CD4-positive, alpha-beta memory T cell (primary cell): ENCODE results near the gene C9orf153. TPM values are rescaled to one million over a fixed set of nuclear protein-coding genes. Genes with fewer than 3 reads are reported as not detected.

Experiments used
- CTCF ChIA-PET: fragments of 350-600 bp; sonication (Branson Sonifier 250); formaldehyde crosslinking; loops from one replicate; lab custom pipeline; 2021; ENCODE audit warnings: inconsistent platforms; ENCODE audit not compliant: partially characterized antibody; lab: Charles Lee
- POLR2A ChIA-PET: fragments of 350-600 bp; sonication (Branson Sonifier 250); formaldehyde crosslinking; loops from one replicate; lab custom pipeline; 2021; ENCODE audit not compliant: partially characterized antibody; lab: Charles Lee
- DNase-seq, 5 donors: peaks; one replicate each; pipeline versions ENCODE4 v3.0.0 to v3.0.0-alpha.2; 2020 to 2022; ENCODE audit warnings: mixed read lengths in 1 of 5
- H3K27ac ChIP-seq: one replicate; pipeline ENCODE4 v1.7.0; 2013; ENCODE audit warnings: low read depth, low read length
- H3K27me3 ChIP-seq: 2 replicates; pipeline ENCODE4 v1.7.0; 2013; ENCODE audit warnings: mild to moderate bottlenecking, low read length, moderate library complexity; ENCODE audit not compliant: insufficient read depth
- H3K36me3 ChIP-seq: 2 replicates; pipeline ENCODE4 v1.7.0; 2013; ENCODE audit warnings: mild to moderate bottlenecking, low read length, moderate library complexity; ENCODE audit not compliant: insufficient read depth
- H3K4me1 ChIP-seq: 2 replicates; pipeline ENCODE4 v1.7.0; 2013; ENCODE audit warnings: mild to moderate bottlenecking, low read length, moderate library complexity; ENCODE audit not compliant: insufficient read depth
- H3K4me3 ChIP-seq, 2 donors: one replicate each; pipeline ENCODE4 v1.7.0; 2013; ENCODE audit warnings: low read length in 2 of 2, mild to moderate bottlenecking in 1 of 2
- H3K9me3 ChIP-seq, 2 donors: one replicate each; pipeline ENCODE4 v1.7.0; 2013; ENCODE audit warnings: low read length in 2 of 2, control low read depth in 1 of 2; ENCODE audit not compliant: control insufficient read depth in 1 of 2
- H3K27ac Mint-ChIP-seq, 7 donors: one replicate each; pipeline ENCODE4 v1.8.0; 2020 to 2021; ENCODE audit warnings: mixed read lengths in 7 of 7, mild to moderate bottlenecking in 6 of 7, inconsistent platforms in 3 of 7, moderate library complexity in 3 of 7
- H3K27me3 Mint-ChIP-seq, 2 donors: one replicate each; pipeline ENCODE4 v1.8.0; 2020 to 2021; ENCODE audit warnings: mixed read lengths in 2 of 2
- H3K36me3 Mint-ChIP-seq, 2 donors: one replicate each; pipeline ENCODE4 v1.8.0; 2020 to 2021; ENCODE audit warnings: mixed read lengths in 2 of 2, inconsistent platforms in 1 of 2, mild to moderate bottlenecking in 1 of 2
- H3K4me1 Mint-ChIP-seq, 4 donors: one replicate each; pipeline ENCODE4 v1.8.0; 2020 to 2021; ENCODE audit warnings: mixed read lengths in 4 of 4, mild to moderate bottlenecking in 1 of 4
- H3K4me3 Mint-ChIP-seq, 8 donors: one replicate each; pipeline ENCODE4 v1.8.0; 2020 to 2021; ENCODE audit warnings: mixed read lengths in 8 of 8, mild to moderate bottlenecking in 7 of 8, moderate library complexity in 6 of 8, inconsistent platforms in 3 of 8
- H3K9me3 Mint-ChIP-seq, 8 donors: one replicate each; pipeline ENCODE4 v1.8.0; 2020 to 2021; ENCODE audit warnings: mixed read lengths in 8 of 8, mild to moderate bottlenecking in 5 of 8, inconsistent platforms in 3 of 8, moderate library complexity in 1 of 8
- intact Hi-C: fragments of 100-400 bp; cut with micrococcal nuclease; formaldehyde crosslinking; loops from one replicate; pipeline ENCODE4 v1.15.1; 2023
- polyA plus RNA-seq, 2 donors: library from polyadenylated mRNA; unstranded; fragments of 300-500 nt; fragmentation: Illumina TruSeq; gene quantifications; one replicate each; pipeline ENCODE4 v1.2.3, GENCODE V29; 2021
- total RNA-seq, 2 experiments: library from RNA; stranded (reverse); gene quantifications; one replicate each; pipeline ENCODE4 v1.2.3, GENCODE V29; 2021

C9orf153 gene
- total and polyA plus RNA-seq, 4 experiments from 2014 or later, result 0.55 to 0.87 TPM; not detected in 2

- Histone ChIP-seq H3K9me3 (no peaks in the 10 kb centered on the region), H3K4me1 (peaks cover 21% of the 10 kb centered on the region), H3K36me3 (peaks cover 27% of the 10 kb centered on the region), H3K4me3 (no peak overlapping the region), H3K27ac (no peak overlapping the region), H3K27me3 (no peaks in the 10 kb centered on the region)
- CTCF ChIA-PET, result no interaction called here
- H3K4me3 Mint-ChIP-seq, result no peak overlapping the region
- no peak overlapping the region for H3K27ac Mint-ChIP-seq
- POLR2A ChIA-PET, result no interaction called here
- no peaks in the 10 kb centered on the region for H3K9me3 Mint-ChIP-seq
- H3K36me3 Mint-ChIP-seq, result peaks cover 44 to 46% of the 10 kb centered on the region in 2 donors
- H3K4me1 Mint-ChIP-seq, result peaks cover 20 to 45% (median 33%) of the 10 kb centered on the region in 4 donors
- H3K27me3 Mint-ChIP-seq, result no peaks in the 10 kb centered on the region
- intact Hi-C loops, result no loop called here
- DNase-seq, result no peak
Measured at GRCh38 chr9:86274821-86275643, 15.6 kb upstream of the C9orf153 start.

- Mint-ChIP-seq H3K27me3 (no peaks in the 10 kb centered on the region), H3K4me3 (no peak overlapping the region), H3K9me3 (no peaks in the 10 kb centered on the region), H3K36me3 (peaks cover 46% of the 10 kb centered on the region in 2 donors), H3K27ac (no peak overlapping the region), H3K4me1 (peaks cover 8 to 22% (median 17%) of the 10 kb centered on the region in 4 donors)
- no peaks in the 10 kb centered on the region for H3K4me1 ChIP-seq
- CTCF ChIA-PET, result no interaction called here
- H3K9me3 ChIP-seq, result no peaks in the 10 kb centered on the region
- H3K27ac ChIP-seq, result no peak overlapping the region
- H3K27me3 ChIP-seq, result no peaks in the 10 kb centered on the region
- H3K4me3 ChIP-seq, result no peak overlapping the region
- POLR2A ChIA-PET, result no interaction called here
- intact Hi-C loops, result no loop called here
- H3K36me3 ChIP-seq, result peaks cover 30% of the 10 kb centered on the region
- no peak for DNase-seq
Measured at GRCh38 chr9:86272221-86272620, 12.8 kb upstream of the C9orf153 start.

GRCh38 chr9:86263876-86264275, 4.4 kb upstream of the C9orf153 start:
- no peak for DNase-seq
- Mint-ChIP-seq H3K36me3 (peaks cover 53 to 57% of the 10 kb centered on the region in 2 donors), H3K9me3 (no peaks in the 10 kb centered on the region), H3K4me3 (no peak overlapping the region), H3K4me1 (peaks cover 0 to 3% (median 0%) of the 10 kb centered on the region in 4 donors), H3K27ac (peak overlapping the region in 1 of 7 donors; percentile 30), H3K27me3 (no peaks in the 10 kb centered on the region)
- CTCF ChIA-PET, result no interaction called here
- Histone ChIP-seq H3K9me3 (no peaks in the 10 kb centered on the region), H3K27ac (no peak overlapping the region), H3K36me3 (peaks cover 17% of the 10 kb centered on the region), H3K4me3 (no peak overlapping the region), H3K4me1 (no peaks in the 10 kb centered on the region), H3K27me3 (no peaks in the 10 kb centered on the region)
- POLR2A ChIA-PET, result no interaction called here
- intact Hi-C loops, result no loop called here

GRCh38 chr9:86262492-86262891, 3.0 kb upstream of the C9orf153 start:
- CTCF ChIA-PET, result no interaction called here
- H3K36me3 Mint-ChIP-seq, result peaks cover 46 to 54% of the 10 kb centered on the region in 2 donors
- intact Hi-C loops, result no loop called here

GRCh38 chr9:86257391-86257790, 2.1 kb downstream of the C9orf153 start:
- intact Hi-C loops, result no loop called here
- Mint-ChIP-seq H3K27me3 (no peaks in the 10 kb centered on the region), H3K36me3 (peaks cover 8 to 22% of the 10 kb centered on the region in 2 donors), H3K27ac (no peak overlapping the region), H3K4me3 (no peak overlapping the region), H3K9me3 (peaks cover 0 to 19% (median 11%) of the 10 kb centered on the region in 8 donors), H3K4me1 (no peaks in the 10 kb centered on the region)
- H3K27ac ChIP-seq, result no peak overlapping the region
- H3K4me3 ChIP-seq, result no peak overlapping the region
- POLR2A ChIA-PET, result no interaction called here
- CTCF ChIA-PET, result no interaction called here
- no peaks in the 10 kb centered on the region for H3K4me1 ChIP-seq
- H3K36me3 ChIP-seq, result peaks cover under 1% of the 10 kb centered on the region
- no peaks in the 10 kb centered on the region for H3K9me3 ChIP-seq
- no peak for DNase-seq
- no peaks in the 10 kb centered on the region for H3K27me3 ChIP-seq

More at GRCh38 chr9:86262492-86262891, 3.0 kb upstream of the C9orf153 start:
- Histone ChIP-seq H3K27ac (no peak overlapping the region), H3K4me3 (no peak overlapping the region), H3K9me3 (no peaks in the 10 kb centered on the region), H3K36me3 (peaks cover 14% of the 10 kb centered on the region), H3K4me1 (no peaks in the 10 kb centered on the region), H3K27me3 (no peaks in the 10 kb centered on the region)
- peaks cover 0 to 1% (median 0%) of the 10 kb centered on the region in 4 donors for H3K4me1 Mint-ChIP-seq
- H3K9me3 Mint-ChIP-seq, result no peaks in the 10 kb centered on the region
- H3K27ac Mint-ChIP-seq, result peak overlapping the region in 1 of 7 donors; percentile 38
- no peaks in the 10 kb centered on the region for H3K27me3 Mint-ChIP-seq
- no peak for DNase-seq
- H3K4me3 Mint-ChIP-seq, result no peak overlapping the region
- POLR2A ChIA-PET, result no interaction called here

GRCh38 chr9:86256653-86257052, 2.8 kb downstream of the C9orf153 start:
- H3K36me3 Mint-ChIP-seq, result peaks cover 3 to 17% of the 10 kb centered on the region in 2 donors

GRCh38 chr9:86253577-86253976, 5.9 kb downstream of the C9orf153 start:
- Histone ChIP-seq H3K4me1 (no peaks in the 10 kb centered on the region), H3K27ac (no peak overlapping the region), H3K27me3 (no peaks in the 10 kb centered on the region), H3K4me3 (no peak overlapping the region), H3K36me3 (no peaks in the 10 kb centered on the region), H3K9me3 (no peaks in the 10 kb centered on the region)
- CTCF ChIA-PET, result no interaction called here
- H3K27ac Mint-ChIP-seq, result no peak overlapping the region
- H3K4me3 Mint-ChIP-seq, result no peak overlapping the region
- no peaks in the 10 kb centered on the region for H3K4me1 Mint-ChIP-seq
- peaks cover 0 to 26% (median 14%) of the 10 kb centered on the region in 8 donors for H3K9me3 Mint-ChIP-seq
- DNase-seq, result no peak
- intact Hi-C loops, result no loop called here
- peaks cover 1 to 5% of the 10 kb centered on the region in 2 donors for H3K36me3 Mint-ChIP-seq
- POLR2A ChIA-PET, result no interaction called here
- peaks cover 6% of the 10 kb centered on the region in 2 donors for H3K27me3 Mint-ChIP-seq

More at GRCh38 chr9:86256653-86257052, 2.8 kb downstream of the C9orf153 start:
- H3K4me3 Mint-ChIP-seq, result no peak overlapping the region
- intact Hi-C loops, result no loop called here
- DNase-seq, result no peak
- Histone ChIP-seq H3K27me3 (no peaks in the 10 kb centered on the region), H3K36me3 (no peaks in the 10 kb centered on the region), H3K4me3 (no peak overlapping the region), H3K27ac (no peak overlapping the region), H3K9me3 (no peaks in the 10 kb centered on the region), H3K4me1 (no peaks in the 10 kb centered on the region)
- H3K4me1 Mint-ChIP-seq, result no peaks in the 10 kb centered on the region
- no peaks in the 10 kb centered on the region for H3K27me3 Mint-ChIP-seq
- POLR2A ChIA-PET, result no interaction called here
- CTCF ChIA-PET, result no interaction called here
- H3K9me3 Mint-ChIP-seq, result peaks cover 0 to 22% (median 13%) of the 10 kb centered on the region in 8 donors
- no peak overlapping the region for H3K27ac Mint-ChIP-seq
